Measurements from ENCODE around the gene ELOVL6. TPM values are rescaled to one million over a fixed set of nuclear protein-coding genes. Genes with fewer than 3 reads are reported as not detected.

Gene ELOVL6
- total RNA-seq, 1 donor from 2014 or later, result 4.7 TPM

GRCh38 chr4:110139815-110140214, 58.6 kb downstream of the ELOVL6 start:
- Histone ChIP-seq H3K27ac (no peak overlapping the region), H3K4me3 (no peak overlapping the region), H3K27me3 (no peaks in the 10 kb centered on the region), H3K4me1 (no peaks in the 10 kb centered on the region), H3K36me3 (no peaks in the 10 kb centered on the region), H3K9me3 (no peaks in the 10 kb centered on the region)
- intact Hi-C loops (cut with DNase I), result no loop called here
- ATAC-seq (no peak), DNase-seq (no peak)
- no peak for TF ChIP-seq CTCF (IDR thresholded peaks at IDR 0.05)

- no peak for TF ChIP-seq CTCF (IDR thresholded peaks at IDR 0.05)
- Histone ChIP-seq H3K27me3 (no peaks in the 10 kb centered on the region), H3K4me3 (no peak overlapping the region), H3K36me3 (no peaks in the 10 kb centered on the region), H3K27ac (no peak overlapping the region), H3K4me1 (no peaks in the 10 kb centered on the region), H3K9me3 (no peaks in the 10 kb centered on the region)
- intact Hi-C loops (cut with DNase I), result no loop called here
- DNase-seq (no peak), ATAC-seq (no peak)
Observed at GRCh38 chr4:110139111-110139510, 59.3 kb downstream of the ELOVL6 start.

- H3K36me3 ChIP-seq, result no peaks in the 10 kb centered on the region
- DNase-seq (no peak), ATAC-seq (no peak)
- H3K4me1 ChIP-seq, result no peaks in the 10 kb centered on the region
- H3K27me3 ChIP-seq, result no peaks in the 10 kb centered on the region
- H3K9me3 ChIP-seq, result no peaks in the 10 kb centered on the region
- intact Hi-C loops (cut with DNase I), result no loop called here
- TF ChIP-seq CTCF (IDR thresholded peaks at IDR 0.05), result no peak
- H3K4me3 ChIP-seq, result no peak overlapping the region
- no peak overlapping the region for H3K27ac ChIP-seq
Observed at GRCh38 chr4:110138551-110138950, 59.9 kb downstream of the ELOVL6 start.

- no peak for DNase-seq
- Histone ChIP-seq H3K27me3 (no peaks in the 10 kb centered on the region), H3K36me3 (no peaks in the 10 kb centered on the region), H3K27ac (no peak overlapping the region), H3K9me3 (no peaks in the 10 kb centered on the region), H3K4me1 (no peaks in the 10 kb centered on the region), H3K4me3 (no peak overlapping the region)
- TF ChIP-seq CTCF (IDR thresholded peaks at IDR 0.05), result no peak
- intact Hi-C loops (cut with DNase I), result no loop called here
- no peak for ATAC-seq
Observed at GRCh38 chr4:110137829-110138228, 60.6 kb downstream of the ELOVL6 start.

GRCh38 chr4:110135523-110135922, 62.9 kb downstream of the ELOVL6 start:
- no peaks in the 10 kb centered on the region for H3K4me1 ChIP-seq
- TF ChIP-seq CTCF (IDR thresholded peaks at IDR 0.05), result no peak
- DNase-seq, result no peak
- no peak overlapping the region for H3K4me3 ChIP-seq
- no peaks in the 10 kb centered on the region for H3K27me3 ChIP-seq
- ATAC-seq, result no peak
- intact Hi-C loops (cut with DNase I), result no loop called here
- no peaks in the 10 kb centered on the region for H3K9me3 ChIP-seq
- no peaks in the 10 kb centered on the region for H3K36me3 ChIP-seq
- no peak overlapping the region for H3K27ac ChIP-seq

- DNase-seq (no peak), ATAC-seq (no peak)
- Histone ChIP-seq H3K27ac (no peak overlapping the region), H3K36me3 (no peaks in the 10 kb centered on the region), H3K27me3 (no peaks in the 10 kb centered on the region), H3K4me1 (no peaks in the 10 kb centered on the region), H3K4me3 (no peak overlapping the region), H3K9me3 (no peaks in the 10 kb centered on the region)
- TF ChIP-seq CTCF (IDR thresholded peaks at IDR 0.05), result no peak
- intact Hi-C loops (cut with DNase I), result no loop called here
Observed at GRCh38 chr4:110135076-110135475, 63.3 kb downstream of the ELOVL6 start.

All from upper lobe of right lung (tissue), 1 donor.